Natural killer cell (primary cell): ENCODE measurements around the gene ARF5. TPM values are rescaled to one million over a fixed set of nuclear protein-coding genes. Genes with fewer than 3 reads are reported as not detected.

Experiments used
- ATAC-seq, 3 donors: fragments of 150-1000 bp in 2 of 3; fragments of 200-7000 bp in 1 of 3; cut with Tn5 transposase; 1 replicate in 1 of 3; 2 replicates in 2 of 3; pipeline ENCODE4 v1.10.0; 2021; ENCODE audit warnings: mild to moderate bottlenecking in 2 of 3, moderate library complexity in 2 of 3
- DNase-seq, 2 donors: peaks; one replicate each; pipeline versions ENCODE4 v3.0.0 to v3.0.0-alpha.2; 2013 to 2021; ENCODE audit warnings: mixed read lengths in 1 of 2
- H3K27ac ChIP-seq: one replicate; pipeline ENCODE4 v1.5.1; 2013; ENCODE audit warnings: mild to moderate bottlenecking, low read length
- H3K27me3 ChIP-seq: one replicate; pipeline ENCODE4 v1.6.1; 2013; ENCODE audit warnings: low read length; ENCODE audit not compliant: control insufficient read depth, insufficient read depth
- H3K36me3 ChIP-seq: one replicate; pipeline ENCODE4 v1.6.1; 2013; ENCODE audit warnings: low read length; ENCODE audit not compliant: control insufficient read depth, insufficient read depth
- H3K4me1 ChIP-seq: one replicate; pipeline ENCODE4 v1.6.1; 2013; ENCODE audit warnings: low read length; ENCODE audit not compliant: control insufficient read depth, insufficient read depth
- H3K4me3 ChIP-seq: one replicate; pipeline ENCODE4 v1.5.1; 2013; ENCODE audit warnings: low read length
- H3K9me3 ChIP-seq: one replicate; pipeline ENCODE4 v1.6.1; 2013; ENCODE audit warnings: low read length; ENCODE audit not compliant: control insufficient read depth, insufficient read depth
- H3K27ac Mint-ChIP-seq, 2 donors: one replicate each; pipeline ENCODE4 v1.8.0; 2022; ENCODE audit warnings: mild to moderate bottlenecking in 2 of 2, mixed read lengths in 2 of 2, moderate library complexity in 1 of 2
- H3K27me3 Mint-ChIP-seq, 2 donors: one replicate each; pipeline ENCODE4 v1.8.0; 2022; ENCODE audit warnings: low read depth in 2 of 2, mixed read lengths in 2 of 2
- H3K36me3 Mint-ChIP-seq: one replicate; pipeline ENCODE4 v1.8.0; 2022; ENCODE audit warnings: mixed read lengths
- H3K4me1 Mint-ChIP-seq, 2 donors: one replicate each; pipeline ENCODE4 v1.8.0; 2022; ENCODE audit warnings: mixed read lengths in 2 of 2
- H3K4me3 Mint-ChIP-seq: one replicate; pipeline ENCODE4 v1.8.0; 2022; ENCODE audit warnings: mild to moderate bottlenecking, moderate library complexity, mixed read lengths
- H3K9me3 Mint-ChIP-seq, 2 donors: one replicate each; pipeline ENCODE4 v1.8.0; 2022; ENCODE audit warnings: mixed read lengths in 2 of 2
- CTCF ChIP-seq: fragments of 200-600 bp; IDR thresholded peaks from one replicate; pipeline ENCODE4 v1.8.0; 2022; ENCODE audit warnings: antibody characterized with exemption
- WGBS: methylation state at CpG from one replicate; pipeline ENCODE4 v1.1.7; 2013; ENCODE audit warnings: missing lambda C conversion rate; ENCODE audit not compliant: insufficient coverage; 5-methylcytosine and 5-hydroxymethylcytosine counted together
- intact Hi-C: fragments of 100-400 bp; cut with micrococcal nuclease; formaldehyde crosslinking; loops from one replicate; pipeline ENCODE4 v1.14.2; 2022
- total RNA-seq, 4 donors: library from RNA; stranded (reverse); fragments of 120-200 nt in 1 of 4; gene quantifications; one replicate each; pipeline versions ENCODE4 v1.2.3 to v1.2.4, GENCODE V29; 2013 to 2022

The ARF5 gene
- total RNA-seq, 3 donors from 2014 or later (not counting 1 experiment from before 2014, with no cell fraction given), result 102 to 121 (median 109) TPM

GRCh38 chr7:127629268-127629854 lies 41.1 kb downstream of the ARF5 start:
- H3K9me3 Mint-ChIP-seq, result no peaks in the 10 kb centered on the region
- H3K27me3 Mint-ChIP-seq, result peaks cover 29 to 35% of the 10 kb centered on the region in 2 donors
- H3K27me3 ChIP-seq, result no peaks in the 10 kb centered on the region
- H3K4me1 ChIP-seq, result no peaks in the 10 kb centered on the region
- no peaks in the 10 kb centered on the region for H3K36me3 ChIP-seq
- intact Hi-C loops, result no loop called here
- TF ChIP-seq CTCF, result peak; percentile 13
- H3K27ac Mint-ChIP-seq, result no peak overlapping the region
- peak; percentile 37 to 54 (median 50) for ATAC-seq
- H3K27ac ChIP-seq, result no peak overlapping the region
- no peaks in the 10 kb centered on the region for H3K36me3 Mint-ChIP-seq
- H3K4me1 Mint-ChIP-seq, result no peaks in the 10 kb centered on the region
- no peak overlapping the region for H3K4me3 ChIP-seq
- no peak overlapping the region for H3K4me3 Mint-ChIP-seq
- 4% methylated on average over 5 of the region's 5 CpGs for WGBS
- no peaks in the 10 kb centered on the region for H3K9me3 ChIP-seq
- DNase-seq, result peak in 1 of 2 donors; percentile 44

GRCh38 chr7:127632276-127632910 lies 44.2 kb downstream of the ARF5 start:
- WGBS, result 92% methylated on average over 7 of the region's 7 CpGs
- no peak overlapping the region for H3K27ac ChIP-seq
- Mint-ChIP-seq H3K4me3 (no peak overlapping the region), H3K4me1 (no peaks in the 10 kb centered on the region), H3K27me3 (peaks cover 40 to 41% of the 10 kb centered on the region in 2 donors), H3K27ac (no peak overlapping the region), H3K9me3 (no peaks in the 10 kb centered on the region), H3K36me3 (no peaks in the 10 kb centered on the region)
- DNase-seq, result no peak
- ATAC-seq, result no peak
- no peak for TF ChIP-seq CTCF
- no peaks in the 10 kb centered on the region for H3K36me3 ChIP-seq
- H3K4me3 ChIP-seq, result no peak overlapping the region
- no peaks in the 10 kb centered on the region for H3K9me3 ChIP-seq
- H3K27me3 ChIP-seq, result peaks cover 3% of the 10 kb centered on the region
- intact Hi-C loops, result no loop called here
- H3K4me1 ChIP-seq, result no peaks in the 10 kb centered on the region

GRCh38 chr7:127635659-127636285 lies 47.6 kb downstream of the ARF5 start:
- H3K4me1 ChIP-seq, result no peaks in the 10 kb centered on the region
- H3K27ac Mint-ChIP-seq, result no peak overlapping the region
- no peak for TF ChIP-seq CTCF
- ATAC-seq (no peak), DNase-seq (no peak)
- H3K27me3 ChIP-seq, result peaks cover 5% of the 10 kb centered on the region
- no peaks in the 10 kb centered on the region for H3K9me3 Mint-ChIP-seq
- H3K4me3 ChIP-seq, result no peak overlapping the region
- H3K36me3 ChIP-seq, result no peaks in the 10 kb centered on the region
- no peaks in the 10 kb centered on the region for H3K9me3 ChIP-seq
- WGBS, result 65% methylated on average over 3 of the region's 3 CpGs
- intact Hi-C loops, result no loop called here
- no peak overlapping the region for H3K27ac ChIP-seq
- H3K4me1 Mint-ChIP-seq, result no peaks in the 10 kb centered on the region
- peaks cover 37 to 69% of the 10 kb centered on the region in 2 donors for H3K27me3 Mint-ChIP-seq
- no peaks in the 10 kb centered on the region for H3K36me3 Mint-ChIP-seq
- H3K4me3 Mint-ChIP-seq, result no peak overlapping the region
